Adrenal gland (tissue), 5 donors: ENCODE measurements around the gene TPST1.

Experiments used
- CTCF ChIP-seq, 6 experiments: fragments of 450-650 bp in 4 of 6; fragments of 200-600 bp in 2 of 6; sonication (generic) in 1 of 6; IDR thresholded peaks; 1 replicate in 5 of 6; 2 replicates in 1 of 6; pipeline versions ENCODE4 v1.5.1 to v1.8.0; 2016 to 2021; ENCODE audit warnings: antibody characterized with exemption in 6 of 6, mild to moderate bottlenecking in 2 of 6, moderate library complexity in 1 of 6
- POLR2A ChIP-seq, 2 donors: fragments of 450-650 bp; IDR thresholded peaks; one replicate each; pipeline ENCODE4 v1.6.1; 2017; ENCODE audit warnings: antibody characterized with exemption in 2 of 2, mild to moderate bottlenecking in 2 of 2, moderate library complexity in 1 of 2
- donor health status: DM: no; HTN: no; CAD: no.

- no peak for TF ChIP-seq CTCF (IDR thresholded peaks at IDR 0.05)
- no peak for TF ChIP-seq POLR2A (IDR thresholded peaks at IDR 0.05)
These were observed 6.3 kb downstream of the TPST1 start for GRCh38 chr7:66211429-66211828.
